Measurements from ENCODE around the gene RAE1.

DNA sequence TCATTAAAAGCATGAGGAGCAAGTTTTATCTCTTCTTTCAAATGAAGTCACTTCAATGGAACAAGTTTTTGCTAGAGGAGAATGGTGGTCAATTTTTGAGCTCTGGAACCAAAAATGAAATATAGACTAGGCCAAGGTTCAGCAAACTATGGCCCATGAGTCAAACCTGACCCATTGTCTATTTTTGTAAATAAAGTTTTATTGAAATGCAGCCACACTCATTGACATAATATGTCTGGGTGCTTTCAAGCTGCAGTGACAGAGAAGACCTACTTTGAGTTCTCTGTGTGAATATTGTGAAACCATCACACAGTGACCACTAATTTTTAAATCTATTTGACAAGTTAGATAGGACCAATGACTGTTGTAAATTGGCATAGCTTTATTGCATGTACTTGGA, 13.4 kb downstream of the RAE1 start:
- TF ChIP-seq, protein P1, sequence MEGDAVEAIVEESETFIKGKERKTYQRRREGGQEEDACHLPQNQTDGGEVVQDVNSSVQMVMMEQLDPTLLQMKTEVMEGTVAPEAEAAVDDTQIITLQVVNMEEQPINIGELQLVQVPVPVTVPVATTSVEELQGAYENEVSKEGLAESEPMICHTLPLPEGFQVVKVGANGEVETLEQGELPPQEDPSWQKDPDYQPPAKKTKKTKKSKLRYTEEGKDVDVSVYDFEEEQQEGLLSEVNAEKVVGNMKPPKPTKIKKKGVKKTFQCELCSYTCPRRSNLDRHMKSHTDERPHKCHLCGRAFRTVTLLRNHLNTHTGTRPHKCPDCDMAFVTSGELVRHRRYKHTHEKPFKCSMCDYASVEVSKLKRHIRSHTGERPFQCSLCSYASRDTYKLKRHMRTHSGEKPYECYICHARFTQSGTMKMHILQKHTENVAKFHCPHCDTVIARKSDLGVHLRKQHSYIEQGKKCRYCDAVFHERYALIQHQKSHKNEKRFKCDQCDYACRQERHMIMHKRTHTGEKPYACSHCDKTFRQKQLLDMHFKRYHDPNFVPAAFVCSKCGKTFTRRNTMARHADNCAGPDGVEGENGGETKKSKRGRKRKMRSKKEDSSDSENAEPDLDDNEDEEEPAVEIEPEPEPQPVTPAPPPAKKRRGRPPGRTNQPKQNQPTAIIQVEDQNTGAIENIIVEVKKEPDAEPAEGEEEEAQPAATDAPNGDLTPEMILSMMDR (IDR thresholded peaks at IDR 0.05) = no peak
- TF ChIP-seq POLR2A (IDR thresholded peaks at IDR 0.05) = no peak
